Thyroid gland (tissue), 4 donors: ENCODE data around the gene TESK2. TPM values are rescaled to one million over a fixed set of nuclear protein-coding genes. Genes with fewer than 3 reads are reported as not detected.
A peak's percentile ranks its signal among the peaks of the same experiment; 100 is the strongest.

ENCODE experiments used
- DNase-seq, 2 donors: peaks; one replicate each; pipeline ENCODE4 v3.0.0-alpha.2; 2019
- H3K27ac ChIP-seq, 3 donors: fragments of 200-600 bp; sonication (generic); 1 replicate in 2 of 3; 2 replicates in 1 of 3; pipeline ENCODE4 v1.5.1; 2016 to 2019; ENCODE audit warnings: mild to moderate bottlenecking in 1 of 3, moderate library complexity in 1 of 3
- H3K27me3 ChIP-seq: fragments of 200-600 bp; sonication (generic); one replicate; pipeline ENCODE4 v1.5.1; 2019
- H3K36me3 ChIP-seq, 2 donors: fragments of 200-600 bp; sonication (generic); one replicate each; pipeline ENCODE4 v1.5.1; 2016 to 2019
- H3K4me1 ChIP-seq, 2 donors: fragments of 200-600 bp; sonication (generic); one replicate each; pipeline ENCODE4 v1.5.1; 2017 to 2019
- H3K4me3 ChIP-seq, 3 donors: fragments of 200-600 bp; sonication (generic); replicated peaks in 1 of 3; 1 replicate in 2 of 3; 2 replicates in 1 of 3; pipeline ENCODE4 v1.5.1; 2016; ENCODE audit warnings: mild to moderate bottlenecking in 1 of 3
- H3K9me3 ChIP-seq: fragments of 200-600 bp; sonication (generic); one replicate; pipeline ENCODE4 v1.5.1; 2017
- POLR2A ChIP-seq, 2 donors: fragments of 450-650 bp; IDR thresholded peaks; one replicate each; pipeline ENCODE4 v1.6.1; 2017; ENCODE audit warnings: antibody characterized with exemption in 2 of 2, mild to moderate bottlenecking in 2 of 2, moderate library complexity in 1 of 2
- WGBS, 2 donors: methylation state at CpG; one replicate each; pipeline ENCODE4 v1.1.5; 2017; 5-methylcytosine and 5-hydroxymethylcytosine counted together
- intact Hi-C: fragments of 100-400 bp; cut with DNase I; formaldehyde crosslinking; loops from one replicate; pipeline ENCODE4 v1.15.1; 2023
- total RNA-seq, 4 donors: library from RNA; depleted of rRNA; stranded (reverse); fragments of >200 nt; gene quantifications; one replicate each; pipeline ENCODE4 v1.2.3, GENCODE V29; 2016
- TF ChIP-seq, protein P1 (sequence below), 6 experiments: fragments of 200-600 bp in 3 of 6; fragments of 450-650 bp in 3 of 6; sonication (generic) in 3 of 6; IDR thresholded peaks; one replicate each; pipeline ENCODE4 v1.5.1; 2016 to 2019; ENCODE audit warnings: antibody characterized with exemption in 6 of 6, mild to moderate bottlenecking in 2 of 6, inconsistent platforms in 1 of 6, moderate library complexity in 1 of 6

The TESK2 gene
- total RNA-seq, 4 donors from 2014 or later, result 4.8 to 5.7 (median 5.5) TPM

DNA sequence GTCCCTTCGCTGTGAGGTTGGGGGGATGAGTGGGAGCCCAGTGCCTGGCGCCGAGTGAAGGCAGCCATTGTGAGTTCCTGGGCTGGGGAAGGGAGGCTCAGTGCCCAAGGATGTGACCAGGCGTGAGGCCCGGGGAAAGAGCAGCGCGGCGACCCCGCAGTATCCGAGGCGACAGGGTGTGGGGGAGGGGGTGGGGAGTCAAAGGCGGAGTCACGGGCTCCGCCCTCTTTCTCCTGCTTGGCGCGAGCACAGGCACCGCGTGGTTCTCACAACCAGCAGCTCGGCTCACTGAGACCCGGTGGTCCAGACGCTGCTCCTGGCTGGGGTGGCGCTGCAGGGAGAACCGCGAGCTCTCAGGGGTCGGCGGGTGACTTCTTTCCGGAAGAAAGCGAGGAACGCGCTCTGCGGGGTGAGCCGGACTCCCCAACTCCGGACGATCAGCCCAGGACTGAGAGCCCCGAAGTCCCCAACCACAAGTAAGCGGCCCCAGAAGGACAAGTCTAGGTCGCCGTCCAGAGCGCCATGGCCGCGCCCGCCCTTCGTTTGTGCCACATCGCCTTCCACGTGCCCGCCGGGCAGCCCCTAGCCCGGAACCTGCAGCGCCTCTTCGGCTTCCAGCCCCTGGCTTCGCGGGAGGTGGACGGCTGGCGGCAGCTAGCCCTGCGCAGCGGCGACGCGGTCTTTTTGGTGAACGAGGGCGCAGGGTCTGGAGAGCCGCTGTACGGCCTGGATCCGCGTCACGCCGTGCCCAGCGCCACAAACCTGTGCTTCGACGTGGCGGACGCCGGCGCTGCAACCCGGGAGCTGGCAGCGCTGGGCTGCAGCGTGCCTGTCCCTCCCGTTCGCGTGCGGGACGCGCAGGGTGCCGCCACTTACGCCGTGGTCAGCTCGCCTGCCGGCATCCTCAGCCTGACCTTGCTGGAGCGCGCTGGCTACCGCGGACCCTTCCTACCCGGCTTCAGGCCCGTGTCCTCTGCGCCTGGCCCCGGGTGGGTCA is 164.0 kb downstream of the TESK2 start, which contains the start of gene HPDL:
TSS of gene HPDL (plus strand) at position 269 of the 997 bp plus-strand sequence. CDS start at position 523, 254 bp downstream.
- peaks cover 19 to 22% of the 10 kb centered on the region in 2 donors for H3K4me1 ChIP-seq
- DNase-seq, result peak; percentile 72 to 76
- peaks cover 6 to 9% of the 10 kb centered on the region in 2 donors for H3K36me3 ChIP-seq
- intact Hi-C loops, result no loop called here
- TF ChIP-seq, protein P1, sequence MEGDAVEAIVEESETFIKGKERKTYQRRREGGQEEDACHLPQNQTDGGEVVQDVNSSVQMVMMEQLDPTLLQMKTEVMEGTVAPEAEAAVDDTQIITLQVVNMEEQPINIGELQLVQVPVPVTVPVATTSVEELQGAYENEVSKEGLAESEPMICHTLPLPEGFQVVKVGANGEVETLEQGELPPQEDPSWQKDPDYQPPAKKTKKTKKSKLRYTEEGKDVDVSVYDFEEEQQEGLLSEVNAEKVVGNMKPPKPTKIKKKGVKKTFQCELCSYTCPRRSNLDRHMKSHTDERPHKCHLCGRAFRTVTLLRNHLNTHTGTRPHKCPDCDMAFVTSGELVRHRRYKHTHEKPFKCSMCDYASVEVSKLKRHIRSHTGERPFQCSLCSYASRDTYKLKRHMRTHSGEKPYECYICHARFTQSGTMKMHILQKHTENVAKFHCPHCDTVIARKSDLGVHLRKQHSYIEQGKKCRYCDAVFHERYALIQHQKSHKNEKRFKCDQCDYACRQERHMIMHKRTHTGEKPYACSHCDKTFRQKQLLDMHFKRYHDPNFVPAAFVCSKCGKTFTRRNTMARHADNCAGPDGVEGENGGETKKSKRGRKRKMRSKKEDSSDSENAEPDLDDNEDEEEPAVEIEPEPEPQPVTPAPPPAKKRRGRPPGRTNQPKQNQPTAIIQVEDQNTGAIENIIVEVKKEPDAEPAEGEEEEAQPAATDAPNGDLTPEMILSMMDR (IDR thresholded peaks at IDR 0.05), result no peak
- TF ChIP-seq POLR2A (IDR thresholded peaks at IDR 0.05), result peak in 1 of 2 donors; percentile 43
- H3K27ac ChIP-seq, result peak within 1 kb of the TSS in 1 of 3 donors; percentile 59
- peak within 1 kb of the TSS; percentile 20 to 36 (median 25) for H3K4me3 ChIP-seq
- H3K9me3 ChIP-seq, result no peaks in the 10 kb centered on the region
- WGBS, 2 donors, result 0 to 6% methylated on average over 17 to 27 of the region's 96 CpGs
- H3K27me3 ChIP-seq, result no peaks in the 10 kb centered on the region

DNA sequence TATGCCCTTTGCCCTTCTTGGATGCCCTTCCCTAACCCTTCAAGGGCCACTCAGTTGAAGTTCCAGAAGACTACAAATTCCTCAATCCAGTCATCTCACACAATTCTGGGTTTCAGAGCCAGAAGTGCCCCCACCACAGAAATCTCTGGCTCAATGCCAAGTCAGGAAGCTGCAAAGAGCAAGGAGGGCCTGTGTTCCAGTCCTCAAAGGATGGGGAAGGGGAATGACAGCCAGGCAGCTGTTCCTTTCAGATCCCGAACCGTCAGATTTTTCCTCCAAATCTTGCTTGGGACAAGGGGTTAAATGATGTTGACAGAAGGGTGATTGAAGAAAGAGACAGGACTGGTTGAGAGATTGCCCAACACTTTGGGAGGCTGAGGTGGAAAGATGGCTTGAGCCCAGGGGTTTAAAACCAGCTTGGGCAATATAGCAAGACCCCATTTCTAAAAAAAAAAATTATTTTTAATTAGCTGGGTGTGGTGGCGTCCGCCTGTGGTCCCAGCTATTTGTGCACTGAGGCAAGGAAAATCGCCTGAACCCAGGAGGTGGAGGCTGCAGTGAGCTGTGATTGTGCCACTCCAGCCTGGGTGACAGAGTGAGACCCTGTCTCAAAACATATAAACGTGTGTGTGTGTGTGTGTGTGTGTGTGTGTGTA is 165.0 kb downstream of the TESK2 start:
- intact Hi-C loops, result no loop called here
- Histone ChIP-seq H3K4me1 (peaks cover 19 to 22% of the 10 kb centered on the region in 2 donors), H3K27ac (peak overlapping the region in 1 of 3 donors; percentile 59), H3K36me3 (peaks cover 0 to 6% of the 10 kb centered on the region in 2 donors), H3K27me3 (no peaks in the 10 kb centered on the region), H3K9me3 (no peaks in the 10 kb centered on the region), H3K4me3 (peak overlapping the region in 1 of 3 donors; percentile 36)
- peak; percentile 74 to 75 for DNase-seq
- TF ChIP-seq POLR2A (IDR thresholded peaks at IDR 0.05), result no peak
- TF ChIP-seq, protein P1 (IDR thresholded peaks at IDR 0.05), result no peak
- WGBS, 2 donors, result 26 to 30% methylated on average over 6 of the region's 6 CpGs

DNA sequence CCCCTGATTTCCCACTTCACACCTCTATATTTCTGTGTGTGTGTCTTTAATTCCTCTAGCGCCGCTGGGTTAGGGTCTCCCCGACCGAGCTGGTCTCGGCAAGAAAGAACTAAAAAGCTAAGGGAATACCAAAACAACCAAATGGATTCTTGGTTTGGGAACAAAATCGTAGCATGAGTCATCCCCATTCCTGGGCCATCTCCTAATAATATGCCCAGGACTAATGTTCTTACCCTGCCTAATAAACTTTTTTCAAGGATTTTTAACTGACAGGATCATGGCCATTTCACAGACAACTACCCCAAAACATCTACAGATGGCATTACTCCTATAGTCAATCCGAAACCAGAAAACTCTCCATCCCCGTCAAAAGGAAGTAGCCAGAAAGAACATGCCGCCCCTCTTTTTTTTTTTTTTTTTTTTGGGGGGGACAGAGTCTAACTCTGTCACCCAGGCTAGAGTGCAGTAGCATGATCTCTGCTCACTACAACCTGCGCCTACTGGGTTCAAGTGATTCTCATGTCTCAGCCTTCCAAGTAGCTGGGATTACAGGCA is 168.4 kb downstream of the TESK2 start:
- 93 to 95% methylated on average over 10 of the region's 10 CpGs for WGBS, 2 donors
- Histone ChIP-seq H3K27me3 (no peaks in the 10 kb centered on the region), H3K27ac (no peak overlapping the region), H3K4me1 (peaks cover 19 to 22% of the 10 kb centered on the region in 2 donors), H3K4me3 (no peak overlapping the region), H3K9me3 (no peaks in the 10 kb centered on the region), H3K36me3 (no peaks in the 10 kb centered on the region)
- no peak for DNase-seq
- TF ChIP-seq, protein P1 (IDR thresholded peaks at IDR 0.05), result no peak
- no peak for TF ChIP-seq POLR2A (IDR thresholded peaks at IDR 0.05)
- intact Hi-C loops, result no loop called here

DNA sequence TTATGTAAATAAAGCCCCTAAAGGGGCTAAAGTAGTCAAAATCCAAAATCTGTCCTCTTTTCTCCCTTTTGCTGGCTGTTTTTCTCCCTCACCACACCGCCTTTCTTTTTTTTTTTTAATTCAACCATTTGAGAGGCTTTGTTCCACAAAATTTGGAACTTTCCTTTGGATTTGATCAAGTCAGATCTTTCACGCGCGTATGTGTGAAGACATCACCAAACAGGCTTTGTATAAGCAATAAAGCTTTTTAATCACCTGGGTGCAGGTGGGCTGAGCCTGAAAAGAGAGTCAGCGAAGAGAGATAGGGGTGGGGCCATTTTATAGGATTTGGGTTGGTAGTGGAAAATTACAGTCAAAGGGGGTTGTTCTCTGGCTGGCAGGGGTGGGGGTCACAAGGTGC is 169.5 kb downstream of the TESK2 start:
- Histone ChIP-seq H3K4me1 (peaks cover 12% of the 10 kb centered on the region in 2 donors), H3K4me3 (no peak overlapping the region), H3K36me3 (no peaks in the 10 kb centered on the region), H3K27ac (no peak overlapping the region), H3K9me3 (no peaks in the 10 kb centered on the region), H3K27me3 (no peaks in the 10 kb centered on the region)
- intact Hi-C loops, result no loop called here
- 89 to 91% methylated on average over 5 of the region's 5 CpGs for WGBS, 2 donors
- TF ChIP-seq, protein P1 (IDR thresholded peaks at IDR 0.05), result no peak
- no peak for TF ChIP-seq POLR2A (IDR thresholded peaks at IDR 0.05)
- no peak for DNase-seq
